ENCODE results near the gene ATP6V0C.

Gene ATP6V0C

DNA sequence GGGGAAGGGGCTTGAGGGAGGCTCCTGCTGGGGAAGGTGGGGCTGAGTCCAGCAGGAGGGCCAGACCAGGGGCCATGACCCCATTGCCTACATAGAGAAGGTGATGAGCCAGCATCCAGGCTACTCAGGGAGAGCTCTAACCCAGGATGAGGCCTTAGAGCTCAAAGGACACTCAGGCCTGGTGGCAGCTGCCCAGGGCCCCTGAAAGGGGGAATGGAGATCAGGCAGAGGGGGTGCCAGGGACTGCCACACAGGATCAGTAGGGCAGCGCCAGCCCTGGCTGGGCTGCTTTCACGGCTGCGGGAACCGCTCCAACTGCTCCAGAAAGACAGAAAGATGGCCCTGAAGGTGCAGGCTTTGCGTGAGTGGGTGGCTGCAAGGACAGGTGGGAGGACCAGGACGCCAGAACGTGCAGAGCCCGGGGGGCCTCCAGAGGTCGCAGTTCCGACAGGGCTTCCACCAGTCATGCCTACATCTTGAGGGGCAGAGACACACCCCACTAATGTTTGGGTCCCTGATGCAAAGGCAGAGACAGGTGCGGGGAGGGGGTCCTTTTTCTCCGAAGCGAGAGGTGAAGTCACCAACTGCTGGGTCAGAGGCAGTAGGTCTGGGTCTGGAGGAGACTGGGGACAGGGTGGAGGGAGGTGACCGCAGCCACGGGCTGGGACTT, 882 bp upstream of the ATP6V0C start:
- no peak for FAIRE-seq

GRCh38 chr16:2514333-2515179, 804 bp downstream of the ATP6V0C start:
- no peak for FAIRE-seq

DNA sequence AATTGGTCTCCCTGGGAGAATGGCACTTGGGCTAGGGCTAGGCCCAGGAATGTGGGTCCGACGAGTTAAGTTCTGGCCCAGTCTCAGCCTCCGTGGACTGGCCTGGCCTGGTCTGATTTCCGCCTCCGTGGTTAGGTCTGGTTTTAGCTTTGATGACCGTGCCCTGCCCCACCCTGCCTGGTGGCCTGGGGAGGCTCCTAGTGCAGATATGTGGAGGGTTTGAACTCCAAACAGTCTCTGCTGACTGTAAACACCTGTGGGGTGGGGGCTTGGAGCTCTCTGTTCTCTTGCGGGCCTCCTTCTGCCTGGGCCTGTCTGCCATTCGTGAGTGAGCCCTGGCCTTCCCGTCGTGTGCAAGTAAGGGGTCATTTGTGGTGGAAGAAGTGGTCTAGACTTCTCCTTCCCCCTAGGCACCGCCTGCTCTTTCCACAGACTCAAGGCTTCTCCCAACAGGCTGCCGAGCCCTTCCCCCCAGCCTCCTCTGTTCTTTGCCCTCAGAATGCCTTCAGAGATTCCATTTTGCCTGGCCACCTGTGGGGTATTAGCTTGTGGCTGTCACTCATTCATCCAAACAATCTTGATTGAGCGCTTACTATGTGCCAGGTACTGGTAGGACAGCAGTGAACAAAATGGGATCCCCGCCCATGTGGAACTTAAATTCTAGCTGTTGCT, 1.6 kb downstream of the ATP6V0C start:
- no peak for FAIRE-seq

DNA sequence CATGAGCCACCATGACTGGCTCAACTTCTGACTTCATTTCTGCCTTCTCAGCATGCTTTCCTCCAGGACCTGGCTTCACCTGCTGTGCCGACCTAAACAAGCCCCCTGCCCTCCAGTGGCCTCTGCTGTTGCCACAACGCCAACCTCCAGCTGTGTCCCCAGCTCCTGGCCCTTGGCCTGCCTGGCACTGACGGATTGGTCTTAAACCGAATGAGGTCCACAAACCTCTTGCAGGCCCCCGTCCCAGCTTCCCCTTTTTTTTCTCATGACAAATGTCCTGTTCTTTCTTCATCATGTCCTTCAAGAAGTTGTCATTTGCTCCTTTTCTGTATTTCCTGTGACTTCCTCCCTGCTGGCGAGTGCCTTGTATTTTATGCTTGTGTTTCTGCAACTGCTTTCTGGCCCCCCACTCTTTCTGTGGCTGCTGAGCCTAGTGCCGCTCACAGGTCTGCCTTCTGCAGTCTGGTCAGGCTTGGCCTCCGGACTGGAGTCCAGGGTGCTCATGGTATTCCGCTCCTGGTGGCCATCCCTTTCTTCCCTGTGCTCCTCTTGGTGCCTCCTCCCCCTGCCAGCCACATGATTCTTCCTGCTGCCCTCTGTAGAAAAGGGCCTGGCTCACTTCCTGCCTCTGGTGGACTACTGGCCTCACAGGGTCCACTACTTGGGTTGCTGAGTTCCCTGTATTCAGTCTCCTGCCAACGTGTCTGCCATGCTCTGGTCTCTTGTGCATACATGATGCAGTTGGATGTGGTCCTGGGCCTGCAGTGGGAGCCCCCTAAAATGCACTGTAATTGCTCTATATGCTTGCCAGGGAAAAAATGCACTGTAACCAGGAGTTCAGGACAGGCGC, 2.9 kb downstream of the ATP6V0C start:
- FAIRE-seq = no peak

GRCh38 chr16:2517954-2518605, 4.3 kb downstream of the ATP6V0C start:
- no peak for FAIRE-seq

DNA sequence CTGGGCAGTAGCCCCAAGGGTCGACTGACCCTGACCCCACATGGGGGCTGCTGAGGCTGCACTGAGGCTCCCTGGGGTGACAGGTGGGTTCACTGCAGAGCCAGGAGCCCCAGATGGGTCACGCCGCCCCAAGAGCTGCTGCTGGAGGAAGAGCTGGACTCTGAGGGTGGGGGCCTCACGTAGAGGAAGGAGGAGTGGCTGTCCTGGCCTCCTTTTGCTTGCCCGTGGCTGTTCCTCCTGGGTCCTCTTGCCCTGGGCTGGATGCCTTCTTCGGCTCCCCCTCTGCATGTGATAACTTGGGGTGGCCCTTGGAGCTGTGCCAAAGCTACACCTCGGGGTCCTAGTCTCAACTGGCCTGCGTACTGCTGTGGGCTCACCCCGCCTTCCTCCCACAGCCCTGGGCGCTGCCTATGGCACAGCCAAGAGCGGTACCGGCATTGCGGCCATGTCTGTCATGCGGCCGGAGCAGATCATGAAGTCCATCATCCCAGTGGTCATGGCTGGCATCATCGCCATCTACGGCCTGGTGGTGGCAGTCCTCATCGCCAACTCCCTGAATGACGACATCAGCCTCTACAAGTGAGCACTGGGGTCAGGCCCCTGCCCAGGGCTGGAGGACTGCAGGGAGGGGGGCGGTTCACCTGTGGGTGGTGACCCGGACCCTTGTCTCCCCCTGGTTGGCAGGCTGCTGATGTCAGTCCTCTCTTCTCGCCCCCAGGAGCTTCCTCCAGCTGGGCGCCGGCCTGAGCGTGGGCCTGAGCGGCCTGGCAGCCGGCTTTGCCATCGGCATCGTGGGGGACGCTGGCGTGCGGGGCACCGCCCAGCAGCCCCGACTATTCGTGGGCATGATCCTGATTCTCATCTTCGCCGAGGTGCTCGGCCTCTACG, 5.3 kb downstream of the ATP6V0C start:
- FAIRE-seq = no peak

DNA sequence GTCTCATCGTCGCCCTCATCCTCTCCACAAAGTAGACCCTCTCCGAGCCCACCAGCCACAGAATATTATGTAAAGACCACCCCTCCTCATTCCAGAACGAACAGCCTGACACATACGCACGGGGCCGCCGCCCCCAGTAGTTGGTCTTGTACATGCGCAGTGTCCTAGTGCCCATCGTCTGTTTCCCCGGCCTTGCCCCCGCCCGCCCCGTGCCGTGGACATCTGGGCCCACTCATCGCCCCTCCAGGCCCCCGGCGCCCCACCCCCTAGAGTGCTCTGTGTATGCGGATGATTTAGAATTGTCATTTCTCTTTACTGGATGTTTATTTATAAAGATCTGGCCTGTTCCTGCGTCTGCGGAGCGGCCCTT, 5.9 kb downstream of the ATP6V0C start:
- FAIRE-seq = no peak

DNA sequence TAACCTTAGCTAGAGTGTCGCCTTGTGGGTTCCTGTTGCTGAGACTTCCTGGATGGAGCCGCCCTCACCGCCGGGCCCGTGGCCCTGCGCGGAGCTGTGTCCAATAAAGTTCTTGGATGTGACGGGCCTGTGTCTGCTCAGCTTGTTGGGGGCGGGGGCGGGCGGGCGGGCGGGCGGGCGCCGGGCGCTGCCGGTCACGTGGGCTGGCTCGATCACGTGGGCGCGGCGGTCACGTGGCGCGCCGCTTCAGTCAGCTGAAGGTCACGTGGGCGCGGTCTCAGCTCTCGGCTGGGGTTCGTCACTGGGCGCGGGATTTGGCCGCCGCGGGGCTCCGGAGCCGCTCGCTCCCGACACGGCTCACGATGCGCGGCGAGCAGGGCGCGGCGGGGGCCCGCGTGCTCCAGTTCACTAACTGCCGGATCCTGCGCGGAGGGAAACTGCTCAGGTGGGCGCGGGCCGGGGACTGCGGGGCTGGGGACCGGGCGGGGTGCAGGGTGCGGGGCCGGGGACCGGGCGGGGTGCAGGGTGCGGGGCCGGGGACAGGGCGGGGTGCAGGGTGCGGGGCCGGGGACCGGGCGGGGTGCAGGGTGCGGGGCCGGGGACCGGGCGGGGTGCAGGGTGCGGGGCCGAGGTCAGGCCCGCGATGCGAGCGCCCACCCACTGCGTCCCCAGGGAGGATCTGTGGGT, 6.5 kb downstream of the ATP6V0C start, which contains the start of gene AMDHD2:
AMDHD2 (plus strand) TSS at position 275 of the 687 bp plus-strand sequence; CDS start at position 363, 88 bp downstream.
- FAIRE-seq = no peak

GRCh38 chr16:2520784-2521531, 7.2 kb downstream of the ATP6V0C start:
- FAIRE-seq = no peak

DNA sequence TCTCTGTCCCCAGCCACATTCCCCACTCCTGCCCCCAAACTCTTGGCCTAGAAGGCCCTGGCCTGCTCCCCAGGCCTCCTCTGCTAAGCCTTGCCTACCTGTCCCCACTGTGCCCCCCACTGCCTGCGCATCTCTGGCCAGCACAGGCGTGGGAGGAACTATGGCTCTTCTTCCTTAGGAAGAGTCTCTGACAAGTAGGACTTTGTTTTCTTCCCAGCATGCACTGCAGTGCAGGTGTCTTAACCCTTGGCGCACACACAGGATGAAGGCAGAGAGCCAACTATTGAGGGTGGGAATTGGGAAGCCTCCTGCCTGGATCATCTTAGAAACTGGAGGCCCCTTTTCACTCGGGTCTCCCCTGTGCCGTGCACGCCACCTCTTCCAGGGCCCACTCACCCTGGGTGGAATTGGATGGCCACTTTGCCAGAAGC, 10.1 kb downstream of the ATP6V0C start:
- no peak for FAIRE-seq

- no peak for FAIRE-seq
Observed at GRCh38 chr16:2524339-2524938, 10.7 kb downstream of the ATP6V0C start.

DNA sequence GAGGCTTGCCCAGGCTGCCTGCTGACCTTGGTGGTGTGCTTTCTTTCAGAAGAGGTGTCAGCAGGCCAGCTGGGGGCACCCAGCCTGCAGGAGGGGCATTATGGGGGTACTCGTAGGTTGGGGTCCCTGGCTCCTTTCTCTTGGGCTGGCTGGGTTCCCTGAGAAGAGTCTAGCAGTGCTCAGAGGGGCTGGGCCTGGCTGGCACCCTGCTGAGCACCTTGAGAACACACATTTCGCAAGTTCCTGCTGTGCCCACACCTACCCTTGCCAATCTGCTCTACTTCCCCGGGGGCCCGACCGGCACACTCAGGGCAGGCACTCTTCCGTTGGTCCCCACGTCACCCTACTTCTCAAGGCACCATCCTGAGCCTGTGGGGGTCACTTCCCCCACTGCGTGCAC, 12.4 kb downstream of the ATP6V0C start:
- no peak for FAIRE-seq

DNA sequence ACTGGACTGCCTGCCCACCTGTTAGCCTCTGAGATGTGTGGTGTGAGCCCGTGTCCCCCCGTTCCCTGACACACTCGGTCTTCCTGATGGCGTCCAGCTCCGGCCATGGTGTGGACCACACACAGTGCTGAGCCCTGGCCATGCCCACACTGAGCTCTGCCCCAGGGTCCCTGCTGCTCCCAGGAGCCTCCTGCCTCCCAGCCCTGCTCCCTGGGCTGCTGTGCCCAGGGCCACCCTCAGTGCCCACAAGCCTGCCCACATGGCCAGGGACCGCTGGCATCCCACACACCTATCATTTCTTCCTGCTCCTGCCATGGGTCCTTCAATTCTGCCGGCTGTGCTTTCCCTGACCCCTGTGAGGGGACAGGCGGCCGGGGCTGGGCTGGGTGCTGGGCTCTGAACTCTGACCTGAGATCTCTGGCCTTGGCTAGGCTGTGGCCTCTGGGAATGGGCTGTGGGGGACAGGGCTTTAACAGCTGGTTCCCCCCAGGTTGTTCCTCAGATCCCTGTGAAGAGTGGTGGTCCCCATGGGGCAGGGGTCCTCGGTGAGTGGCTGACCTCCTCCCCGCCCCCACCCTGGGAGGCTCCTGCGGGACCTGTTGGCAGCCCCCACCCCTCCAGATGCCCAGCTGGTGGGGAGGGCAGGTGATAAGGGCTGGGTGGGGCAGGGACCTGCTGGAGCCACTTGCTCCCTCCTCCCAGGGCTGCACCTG, 13.5 kb downstream of the ATP6V0C start:
- no peak for FAIRE-seq

DNA sequence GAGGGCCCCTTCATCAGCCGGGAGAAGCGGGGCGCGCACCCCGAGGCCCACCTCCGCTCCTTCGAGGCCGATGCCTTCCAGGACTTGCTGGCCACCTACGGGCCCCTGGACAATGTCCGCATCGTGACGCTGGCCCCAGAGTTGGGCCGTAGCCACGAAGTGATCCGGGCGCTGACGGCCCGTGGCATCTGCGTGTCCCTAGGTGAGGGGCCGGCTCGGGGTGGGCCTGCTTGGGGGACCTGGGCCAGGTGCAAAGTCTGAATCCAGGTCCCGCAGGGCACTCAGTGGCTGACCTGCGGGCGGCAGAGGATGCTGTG, 14.0 kb downstream of the ATP6V0C start:
- FAIRE-seq = no peak

GRCh38 chr16:2528161-2529060, 14.7 kb downstream of the ATP6V0C start:
- no peak for FAIRE-seq

GRCh38 chr16:2529061-2529931, 15.5 kb downstream of the ATP6V0C start:
- no peak for FAIRE-seq

All from colon (tissue), 2 donors.